Fibroblast of lung (primary cell): ENCODE data around the gene SMCO3.

Experiments
- EZH2 ChIP-seq: IDR thresholded peaks from 2 replicates; pipeline ENCODE4 v1.5.1; 2012; ENCODE audit warnings: low read length, control low read depth, mild to moderate bottlenecking; ENCODE audit errors: missing control alignments
- TF ChIP-seq, protein P1 (sequence below), 2 donors: IDR thresholded peaks in 1 of 2; conservative IDR thresholded peaks in 1 of 2; 1 replicate in 1 of 2; 2 replicates in 1 of 2; pipeline ENCODE4 v1.5.1; 2011 to 2012; ENCODE audit warnings: low read length in 2 of 2, control low read depth in 1 of 2, inconsistent platforms in 1 of 2, low read depth in 1 of 2, mild to moderate bottlenecking in 1 of 2

DNA sequence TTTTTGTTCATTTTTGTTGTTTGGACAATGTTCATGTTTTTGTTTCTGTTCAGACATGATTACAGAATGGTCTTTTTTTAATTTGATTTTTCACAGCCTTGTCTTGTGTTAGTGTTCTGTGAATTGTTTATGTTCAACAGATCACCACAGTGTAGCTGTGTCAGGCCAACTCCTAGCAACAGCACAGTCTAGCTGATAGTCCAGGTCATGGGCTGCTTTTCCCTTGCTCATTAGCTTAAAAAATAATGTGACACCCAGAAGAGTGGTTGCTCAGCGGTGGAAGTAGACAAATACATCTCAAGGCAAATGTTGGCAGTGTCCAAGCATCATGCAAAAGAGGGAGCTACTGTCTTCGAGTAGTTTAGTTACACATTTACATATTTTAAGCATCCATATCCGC is 33.1 kb downstream of the SMCO3 start:
- TF ChIP-seq, protein P1, sequence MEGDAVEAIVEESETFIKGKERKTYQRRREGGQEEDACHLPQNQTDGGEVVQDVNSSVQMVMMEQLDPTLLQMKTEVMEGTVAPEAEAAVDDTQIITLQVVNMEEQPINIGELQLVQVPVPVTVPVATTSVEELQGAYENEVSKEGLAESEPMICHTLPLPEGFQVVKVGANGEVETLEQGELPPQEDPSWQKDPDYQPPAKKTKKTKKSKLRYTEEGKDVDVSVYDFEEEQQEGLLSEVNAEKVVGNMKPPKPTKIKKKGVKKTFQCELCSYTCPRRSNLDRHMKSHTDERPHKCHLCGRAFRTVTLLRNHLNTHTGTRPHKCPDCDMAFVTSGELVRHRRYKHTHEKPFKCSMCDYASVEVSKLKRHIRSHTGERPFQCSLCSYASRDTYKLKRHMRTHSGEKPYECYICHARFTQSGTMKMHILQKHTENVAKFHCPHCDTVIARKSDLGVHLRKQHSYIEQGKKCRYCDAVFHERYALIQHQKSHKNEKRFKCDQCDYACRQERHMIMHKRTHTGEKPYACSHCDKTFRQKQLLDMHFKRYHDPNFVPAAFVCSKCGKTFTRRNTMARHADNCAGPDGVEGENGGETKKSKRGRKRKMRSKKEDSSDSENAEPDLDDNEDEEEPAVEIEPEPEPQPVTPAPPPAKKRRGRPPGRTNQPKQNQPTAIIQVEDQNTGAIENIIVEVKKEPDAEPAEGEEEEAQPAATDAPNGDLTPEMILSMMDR (conservative IDR thresholded peaks at IDR 0.05 in 1 of 2, IDR thresholded peaks at IDR 0.05 in 1 of 2; ENCODE audit: low read depth in 1 of 2, low read length in 2 of 2), result no peak
- no peak for TF ChIP-seq EZH2
